ENCODE measurements around the gene HLA-DOA. TPM values are rescaled to one million over a fixed set of nuclear protein-coding genes. Genes with fewer than 3 reads are reported as not detected.

HLA-DOA gene
- total and polyA plus RNA-seq, 2 of the 8 experiments (the other 6 are each of a cell fraction or from before 2014, with no cell fraction given) = 23.7 to 89.0 TPM

- Histone ChIP-seq H4K20me1 (replicated peaks in 1 of 2; ENCODE audit: control insufficient read depth in 1 of 2, insufficient read depth in 2 of 2, low read length in 2 of 2) (peaks cover 17 to 22% of the 10 kb centered on the region in 2 experiments), H4K8ac (ENCODE audit: extremely low read depth, insufficient read depth, low read length) (no peak overlapping the region), H4K5ac (ENCODE audit: insufficient read length, low read depth, low read length) (no peak overlapping the region), H2BK12ac (ENCODE audit: low read depth, low read length) (no peak overlapping the region), H3K18ac (ENCODE audit: extremely low read depth, low read length) (no peak overlapping the region), H3K4ac (replicated peaks; ENCODE audit: insufficient read length, low read depth, low read length) (no peak overlapping the region), H2AK5ac (ENCODE audit: low read depth, low read length) (no peak overlapping the region), H3K79me2 (ENCODE audit: control insufficient read depth in 1 of 2, insufficient read depth in 2 of 2, low read length in 2 of 2) (peaks cover 0 to 18% of the 10 kb centered on the region in 2 experiments; a peak in 2 of 4 replicates), H2BK5ac (ENCODE audit: low read depth, low read length) (no peak overlapping the region), H3K4me1 (replicated peaks in 1 of 4; ENCODE audit: control insufficient read depth in 3 of 4, insufficient read depth in 4 of 4, low read length in 3 of 4) (peaks cover 0 to 3% (median 2%) of the 10 kb centered on the region in 4 experiments; a peak in 4 of 7 replicates), H3K36me3 (ENCODE audit: control insufficient read depth in 2 of 4, insufficient read depth in 4 of 4, low read length in 3 of 4) (peaks cover 26 to 43% (median 35%) of the 10 kb centered on the region in 4 experiments), H2BK20ac (ENCODE audit: low read length) (no peak overlapping the region), H3K27ac (ENCODE audit: low read depth, low read length) (no peak overlapping the region), H3K9me3 (ENCODE audit: insufficient read depth in 2 of 2, low read depth in 1 of 2, low read length in 1 of 2) (no peaks in the 10 kb centered on the region), H3K9ac (replicated peaks in 1 of 4; ENCODE audit: extremely low read depth in 1 of 4, low read depth in 3 of 4, low read length in 3 of 4) (no peak overlapping the region), H3K14ac (ENCODE audit: insufficient read length) (no peak overlapping the region), H3K56ac (replicated peaks; ENCODE audit: insufficient read length, low read depth, low read length) (no peak overlapping the region), H3K27me3 (replicated peaks in 1 of 4; ENCODE audit: control insufficient read depth in 3 of 4, extremely low read depth in 1 of 4, insufficient read depth in 3 of 4, low read length in 3 of 4) (no peaks in the 10 kb centered on the region), H3K23ac (ENCODE audit: insufficient read length) (no peak overlapping the region), H2BK120ac (replicated peaks; ENCODE audit: low read depth, low read length) (no peak overlapping the region), H2BK15ac (ENCODE audit: low read length) (no peak overlapping the region), H3K79me1 (ENCODE audit: low read depth, low read length) (no peaks in the 10 kb centered on the region; the same call in 1 of the 2 replicates), H2AFZ (ENCODE audit: low read length) (no peak overlapping the region), H4K91ac (replicated peaks; ENCODE audit: insufficient read length, low read length) (no peak overlapping the region), H3K4me2 (ENCODE audit: insufficient read depth in 1 of 2, low read depth in 2 of 2, low read length in 2 of 2) (no peak overlapping the region), H3K4me3 (ENCODE audit: extremely low read depth in 1 of 4, insufficient read depth in 2 of 4, low read depth in 3 of 4, low read length in 4 of 4) (no peak overlapping the region), H3K23me2 (ENCODE audit: low read depth, low read length) (no peaks in the 10 kb centered on the region)
- WGBS, 2 experiments (ENCODE audit: extremely low coverage in 1 of 2, insufficient coverage in 1 of 2, insufficient read length in 1 of 2, insufficient replicate concordance in 2 of 2, low coverage in 1 of 2, low lambda C conversion rate in 2 of 2, missing lambda C conversion rate in 1 of 2) = 75% methylated on average over 6 of the region's 6 CpGs; no CpG with 5 or more reads in 1 of the 2 experiments
- no peak for FAIRE-seq
- CTCF ChIA-PET (ENCODE audit: partially characterized antibody) = interaction anchor here (0.8 to 6.6 kb wide), 11 partner anchors 13 to 318 kb away, joined by 3 to 110 read pairs (median 5); partner anchors contain the start of genes BRD2 and HLA-DMA
- POLR2A ChIA-PET (ENCODE audit: partially characterized antibody) = interaction anchor here (0.7 to 33.3 kb wide), 18 partner anchors 3 to 294 kb away, joined by 3 to 1158 read pairs (median 5); partner anchors contain the start of genes B3GALT4, BRD2, HLA-DMA and HLA-DOA
- DNase-seq (ENCODE audit: low read depth in 1 of 2, low spot score in 2 of 2) = no peak
- TF ChIP-seq RXRA (IDR thresholded peaks at IDR 0.05; ENCODE audit: insufficient read depth, low read depth, low read length) (no peak), CREB1 (IDR thresholded peaks at IDR 0.05) (no peak), ASH2L (IDR thresholded peaks at IDR 0.05; ENCODE audit: low read length) (no peak), SAP30 (IDR thresholded peaks at IDR 0.05; ENCODE audit: insufficient read depth, insufficient replicate concordance, low read length) (no peak), NRF1 (IDR thresholded peaks at IDR 0.05; ENCODE audit: low read depth, low read length) (peak; percentile 10; the same call in 1 of the 2 replicates), MAFK (IDR thresholded peaks at IDR 0.05; ENCODE audit: low read depth, low read length) (no peak), POLR2A (IDR thresholded peaks at IDR 0.05; ENCODE audit: control extremely low read depth in 1 of 2, low read depth in 2 of 2, low read length in 2 of 2) (peak in 1 of 2 experiments; percentile 81; a peak in 2 of 3 replicates)
Measured at GRCh38 chr6:32982702-32983492, 26.5 kb downstream of the HLA-DOA start.

All from H1 (cell line).